ENCODE data around the gene KCND2. TPM values are rescaled to one million over a fixed set of nuclear protein-coding genes. Genes with fewer than 3 reads are reported as not detected.

The KCND2 gene
- total RNA-seq, 1 donor from 2014 or later, result 0.46 TPM

GRCh38 chr7:120278773-120279172 is 5.8 kb downstream of the KCND2 start:
- DNase-seq (ENCODE audit: extremely low spot score, unreplicated experiment), result no peak
- H3K27ac Mint-ChIP-seq (ENCODE audit: unreplicated experiment), result no peak overlapping the region
- no peak for TF ChIP-seq CTCF (IDR thresholded peaks at IDR 0.05)
- no peaks in the 10 kb centered on the region for H3K4me1 Mint-ChIP-seq (ENCODE audit: unreplicated experiment)
- H3K36me3 Mint-ChIP-seq (ENCODE audit: unreplicated experiment), result no peaks in the 10 kb centered on the region
- H3K27me3 Mint-ChIP-seq (ENCODE audit: unreplicated experiment), result peaks cover 7% of the 10 kb centered on the region
- no peak overlapping the region for H3K4me3 Mint-ChIP-seq (ENCODE audit: unreplicated experiment)
- no peaks in the 10 kb centered on the region for H3K9me3 Mint-ChIP-seq (ENCODE audit: unreplicated experiment)

- H3K4me1 Mint-ChIP-seq (ENCODE audit: unreplicated experiment), result no peaks in the 10 kb centered on the region
- H3K27ac Mint-ChIP-seq (ENCODE audit: unreplicated experiment), result no peak overlapping the region
- H3K36me3 Mint-ChIP-seq (ENCODE audit: unreplicated experiment), result no peaks in the 10 kb centered on the region
- H3K9me3 Mint-ChIP-seq (ENCODE audit: unreplicated experiment), result no peaks in the 10 kb centered on the region
- H3K4me3 Mint-ChIP-seq (ENCODE audit: unreplicated experiment), result no peak overlapping the region
- no peak for DNase-seq (ENCODE audit: extremely low spot score, unreplicated experiment)
- H3K27me3 Mint-ChIP-seq (ENCODE audit: unreplicated experiment), result peaks cover 3% of the 10 kb centered on the region
- no peak for TF ChIP-seq CTCF (IDR thresholded peaks at IDR 0.05)
Observed at GRCh38 chr7:120280743-120281142, 7.8 kb downstream of the KCND2 start.

- H3K27ac Mint-ChIP-seq (ENCODE audit: unreplicated experiment), result no peak overlapping the region
- H3K36me3 Mint-ChIP-seq (ENCODE audit: unreplicated experiment), result no peaks in the 10 kb centered on the region
- TF ChIP-seq CTCF (IDR thresholded peaks at IDR 0.05), result no peak
- no peaks in the 10 kb centered on the region for H3K4me1 Mint-ChIP-seq (ENCODE audit: unreplicated experiment)
- DNase-seq (ENCODE audit: extremely low spot score, unreplicated experiment), result no peak
- no peak overlapping the region for H3K4me3 Mint-ChIP-seq (ENCODE audit: unreplicated experiment)
- H3K27me3 Mint-ChIP-seq (ENCODE audit: unreplicated experiment), result no peaks in the 10 kb centered on the region
- H3K9me3 Mint-ChIP-seq (ENCODE audit: unreplicated experiment), result no peaks in the 10 kb centered on the region
Observed at GRCh38 chr7:120293027-120293426, 20.1 kb downstream of the KCND2 start.

- Mint-ChIP-seq H3K4me1 (ENCODE audit: unreplicated experiment) (no peaks in the 10 kb centered on the region), H3K9me3 (ENCODE audit: unreplicated experiment) (no peaks in the 10 kb centered on the region), H3K36me3 (ENCODE audit: unreplicated experiment) (no peaks in the 10 kb centered on the region), H3K27me3 (ENCODE audit: unreplicated experiment) (peaks cover 3% of the 10 kb centered on the region), H3K27ac (ENCODE audit: unreplicated experiment) (no peak overlapping the region), H3K4me3 (ENCODE audit: unreplicated experiment) (no peak overlapping the region)
- DNase-seq (ENCODE audit: extremely low spot score, unreplicated experiment), result no peak
- TF ChIP-seq CTCF (IDR thresholded peaks at IDR 0.05), result no peak
Observed at GRCh38 chr7:120302190-120302589, 29.2 kb downstream of the KCND2 start.

GRCh38 chr7:120303105-120303504 is 30.1 kb downstream of the KCND2 start:
- H3K4me3 Mint-ChIP-seq (ENCODE audit: unreplicated experiment), result no peak overlapping the region
- no peaks in the 10 kb centered on the region for H3K4me1 Mint-ChIP-seq (ENCODE audit: unreplicated experiment)
- H3K9me3 Mint-ChIP-seq (ENCODE audit: unreplicated experiment), result no peaks in the 10 kb centered on the region
- H3K36me3 Mint-ChIP-seq (ENCODE audit: unreplicated experiment), result no peaks in the 10 kb centered on the region
- no peak for DNase-seq (ENCODE audit: extremely low spot score, unreplicated experiment)
- no peak for TF ChIP-seq CTCF (IDR thresholded peaks at IDR 0.05)
- H3K27me3 Mint-ChIP-seq (ENCODE audit: unreplicated experiment), result peaks cover 3% of the 10 kb centered on the region
- no peak overlapping the region for H3K27ac Mint-ChIP-seq (ENCODE audit: unreplicated experiment)

Measured in osteocyte (in vitro differentiated cells).